CD8-positive, alpha-beta memory T cell (primary cell): ENCODE measurements around the gene FBXO45. TPM values are rescaled to one million over a fixed set of nuclear protein-coding genes. Genes with fewer than 3 reads are reported as not detected.
"Not testable (repeated sequence)": the region's sequence is repeated elsewhere in the genome, so short reads cannot be mapped to it uniquely, and the experiment has no call there.

ENCODE experiments used
- CTCF ChIA-PET: fragments of 350-600 bp; sonication (Branson Sonifier 250); formaldehyde crosslinking; loops from one replicate; lab custom pipeline; 2021; ENCODE audit warnings: antibody characterized with exemption; lab: Charles Lee
- POLR2A ChIA-PET: fragments of 350-600 bp; sonication (Branson Sonifier 250); formaldehyde crosslinking; loops from one replicate; lab custom pipeline; 2021; ENCODE audit warnings: antibody characterized with exemption; lab: Charles Lee
- DNase-seq, 5 donors: peaks; one replicate each; pipeline versions ENCODE4 v3.0.0 to v3.0.0-alpha.2; 2020 to 2022; ENCODE audit warnings: mixed read lengths in 1 of 5
- H3K27ac ChIP-seq: one replicate; pipeline ENCODE4 v1.7.0; 2013; ENCODE audit warnings: low read depth, mild to moderate bottlenecking, low read length, moderate library complexity
- H3K27me3 ChIP-seq: 2 replicates; pipeline ENCODE4 v1.7.0; 2013; ENCODE audit warnings: low read length, mild to moderate bottlenecking; ENCODE audit not compliant: insufficient read depth, poor library complexity, severe bottlenecking
- H3K36me3 ChIP-seq: 2 replicates; pipeline ENCODE4 v1.7.0; 2013; ENCODE audit warnings: mild to moderate bottlenecking, low read length, moderate library complexity; ENCODE audit not compliant: insufficient read depth
- H3K4me1 ChIP-seq: 2 replicates; pipeline ENCODE4 v1.7.0; 2013; ENCODE audit warnings: mild to moderate bottlenecking, low read length, moderate library complexity; ENCODE audit not compliant: insufficient read depth
- H3K4me3 ChIP-seq: 2 replicates; pipeline ENCODE4 v1.7.0; 2013; ENCODE audit warnings: mild to moderate bottlenecking, low read length
- H3K9me3 ChIP-seq: 2 replicates; pipeline ENCODE4 v1.7.0; 2013; ENCODE audit warnings: mild to moderate bottlenecking, low read length
- H3K27ac Mint-ChIP-seq, 8 donors: one replicate each; pipeline ENCODE4 v1.8.0; 2020 to 2021; ENCODE audit warnings: mixed read lengths in 8 of 8, mild to moderate bottlenecking in 6 of 8, inconsistent platforms in 3 of 8, moderate library complexity in 3 of 8
- H3K27me3 Mint-ChIP-seq, 2 donors: one replicate each; pipeline ENCODE4 v1.8.0; 2020 to 2021; ENCODE audit warnings: mixed read lengths in 2 of 2, mild to moderate bottlenecking in 1 of 2, moderate library complexity in 1 of 2
- H3K36me3 Mint-ChIP-seq, 3 donors: one replicate each; pipeline ENCODE4 v1.8.0; 2020 to 2021; ENCODE audit warnings: mixed read lengths in 3 of 3, inconsistent platforms in 1 of 3, mild to moderate bottlenecking in 1 of 3
- H3K4me1 Mint-ChIP-seq, 3 donors: one replicate each; pipeline ENCODE4 v1.8.0; 2020 to 2021; ENCODE audit warnings: mixed read lengths in 3 of 3, inconsistent platforms in 1 of 3, mild to moderate bottlenecking in 1 of 3
- H3K4me3 Mint-ChIP-seq, 7 donors: one replicate each; pipeline ENCODE4 v1.8.0; 2020 to 2021; ENCODE audit warnings: mixed read lengths in 7 of 7, mild to moderate bottlenecking in 6 of 7, moderate library complexity in 4 of 7, inconsistent platforms in 2 of 7
- H3K9me3 Mint-ChIP-seq, 5 donors: one replicate each; pipeline ENCODE4 v1.8.0; 2020 to 2022; ENCODE audit warnings: mixed read lengths in 5 of 5, mild to moderate bottlenecking in 3 of 5, moderate library complexity in 2 of 5, inconsistent platforms in 1 of 5
- polyA plus RNA-seq: library from polyadenylated mRNA; unstranded; fragments of 300-500 nt; fragmentation: Illumina TruSeq; gene quantifications from one replicate; pipeline ENCODE4 v1.2.3, GENCODE V29; 2021
- total RNA-seq, 2 experiments: library from RNA; stranded (reverse); gene quantifications; one replicate each; pipeline ENCODE4 v1.2.3, GENCODE V29; 2021

Gene FBXO45
- total and polyA plus RNA-seq, 3 experiments from 2014 or later: 5.6 to 30.1 (median 29.3) TPM

DNA sequence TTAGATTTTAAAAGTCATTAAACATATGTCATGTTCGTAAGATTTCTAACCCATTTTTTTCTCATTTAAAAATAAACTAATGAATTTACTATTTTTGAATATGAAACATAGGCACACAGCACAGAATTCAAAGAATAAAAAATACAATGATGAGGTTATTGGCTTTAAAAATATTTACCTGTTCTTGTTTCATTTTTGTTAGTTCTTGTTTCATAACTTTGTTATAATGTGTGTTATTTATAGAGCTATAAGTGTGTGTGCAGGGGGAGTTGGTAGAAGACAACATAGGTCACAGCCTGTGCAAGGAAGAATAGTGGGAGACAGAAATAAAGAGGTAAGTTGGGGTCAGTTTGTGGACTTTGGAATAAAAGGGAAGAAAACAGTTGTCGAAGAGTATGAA lies 40.2 kb downstream of the FBXO45 start:
- Histone ChIP-seq H3K27me3 (no peaks in the 10 kb centered on the region), H3K4me1 (peaks cover 39% of the 10 kb centered on the region), H3K9me3 (no peaks in the 10 kb centered on the region), H3K4me3 (no peak overlapping the region), H3K27ac (no peak overlapping the region), H3K36me3 (no peaks in the 10 kb centered on the region)
- peaks cover 0 to under 1% of the 10 kb centered on the region in 2 donors for H3K27me3 Mint-ChIP-seq
- peak overlapping the region in 3 of 8 donors; percentile 7 to 93 (median 83) for H3K27ac Mint-ChIP-seq
- no peaks in the 10 kb centered on the region for H3K9me3 Mint-ChIP-seq
- POLR2A ChIA-PET: interaction anchor here (1.1 to 2.4 kb wide), 3 partner anchors 20 to 77 kb away, joined by 3 to 20 read pairs (median 8); no protein-coding TSS in a partner anchor
- DNase-seq: no peak
- no peak overlapping the region for H3K4me3 Mint-ChIP-seq
- H3K4me1 Mint-ChIP-seq: peaks cover 36 to 41% (median 40%) of the 10 kb centered on the region in 3 donors
- H3K36me3 Mint-ChIP-seq: no peaks in the 10 kb centered on the region
- CTCF ChIA-PET: interaction anchor here (0.8 to 12.7 kb wide), 16 partner anchors 10 to 177 kb away, joined by 3 to 160 read pairs (median 6); partner anchors contain the start of gene NRROS

- H3K4me3 ChIP-seq: no peak overlapping the region
- no peaks in the 10 kb centered on the region for H3K36me3 Mint-ChIP-seq
- peaks cover 36 to 40% (median 39%) of the 10 kb centered on the region in 3 donors for H3K4me1 Mint-ChIP-seq
Observed at GRCh38 chr3:196609343-196609775, 40.9 kb downstream of the FBXO45 start.

GRCh38 chr3:196609805-196610515 lies 41.5 kb downstream of the FBXO45 start:
- H3K36me3 Mint-ChIP-seq: no peaks in the 10 kb centered on the region
- ChIA-PET CTCF (interaction anchor here (0.6 to 12.7 kb wide), 31 partner anchors 8 to 176 kb away, joined by 3 to 160 read pairs (median 5); partner anchors contain the start of gene NRROS), POLR2A (interaction anchor here (1.1 to 2.4 kb wide), 3 partner anchors 18 to 75 kb away, joined by 3 to 20 read pairs (median 8); no protein-coding TSS in a partner anchor)
- peak in 1 of 5 donors; percentile 35 for DNase-seq
- H3K4me1 Mint-ChIP-seq: peaks cover 32 to 36% (median 34%) of the 10 kb centered on the region in 3 donors
- no peaks in the 10 kb centered on the region for H3K9me3 Mint-ChIP-seq
- Histone ChIP-seq H3K4me1 (peaks cover 33% of the 10 kb centered on the region), H3K27me3 (no peaks in the 10 kb centered on the region), H3K27ac (no peak overlapping the region), H3K9me3 (no peaks in the 10 kb centered on the region), H3K4me3 (no peak overlapping the region), H3K36me3 (no peaks in the 10 kb centered on the region)
- peak overlapping the region; percentile 82 to 98 (median 90) for H3K27ac Mint-ChIP-seq
- no peaks in the 10 kb centered on the region for H3K27me3 Mint-ChIP-seq
- H3K4me3 Mint-ChIP-seq: peak overlapping the region in 6 of 7 donors; percentile 48 to 80 (median 74)

More at GRCh38 chr3:196609343-196609775, 40.9 kb downstream of the FBXO45 start:
- no peaks in the 10 kb centered on the region for H3K27me3 ChIP-seq
- Mint-ChIP-seq H3K9me3 (no peaks in the 10 kb centered on the region), H3K27ac (peak overlapping the region; percentile 82 to 98 (median 90)), H3K27me3 (no peaks in the 10 kb centered on the region), H3K4me3 (peak overlapping the region in 6 of 7 donors; percentile 48 to 80 (median 74))
- ChIA-PET POLR2A (interaction anchor here (1.1 to 2.4 kb wide), 3 partner anchors 19 to 76 kb away, joined by 3 to 20 read pairs (median 8); no protein-coding TSS in a partner anchor), CTCF (interaction anchor here (0.6 to 12.7 kb wide), 32 partner anchors 9 to 176 kb away, joined by 3 to 160 read pairs (median 5); partner anchors contain the start of gene NRROS)
- peak; percentile 81 to 95 (median 92) for DNase-seq
- H3K36me3 ChIP-seq: no peaks in the 10 kb centered on the region
- H3K4me1 ChIP-seq: peaks cover 34% of the 10 kb centered on the region
- no peaks in the 10 kb centered on the region for H3K9me3 ChIP-seq
- H3K27ac ChIP-seq: no peak overlapping the region

DNA sequence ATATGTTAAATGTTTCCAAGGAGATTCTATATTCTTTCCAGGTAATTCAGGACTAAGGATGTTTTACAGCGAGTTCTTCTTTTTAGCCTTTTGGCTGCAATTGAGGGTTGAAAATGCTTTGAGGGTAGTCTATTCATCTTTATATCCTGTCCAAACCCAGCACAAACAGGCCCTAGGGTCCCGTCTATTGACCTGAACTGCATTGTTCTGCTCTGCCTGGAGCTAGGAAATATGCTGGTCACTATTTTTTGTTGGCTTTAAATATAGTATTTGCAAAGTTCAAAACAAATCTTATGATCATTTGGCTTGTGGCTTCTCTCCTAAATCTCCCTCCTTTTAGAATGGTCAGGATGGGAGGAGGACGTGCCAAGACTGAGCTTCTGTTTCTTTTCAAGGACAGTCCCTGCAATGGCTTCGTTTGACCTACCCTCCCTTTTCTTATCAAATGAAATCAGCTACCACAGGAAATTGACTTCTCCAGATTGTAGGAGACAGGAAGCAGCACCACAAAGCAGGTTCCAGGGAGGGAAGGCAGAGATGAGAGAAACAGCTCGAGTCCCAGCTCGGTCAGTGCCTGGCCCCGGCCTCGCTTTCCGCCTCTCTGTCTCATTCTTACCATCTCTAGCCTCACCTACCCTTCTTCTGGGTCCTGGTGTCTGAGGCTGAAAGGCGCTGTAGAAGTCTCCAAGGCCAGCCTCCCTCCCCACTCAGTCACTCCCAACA lies 43.5 kb downstream of the FBXO45 start:
- peak overlapping the region; percentile 4 to 93 (median 70) for H3K27ac Mint-ChIP-seq
- H3K27me3 ChIP-seq: no peaks in the 10 kb centered on the region
- H3K27me3 Mint-ChIP-seq: no peaks in the 10 kb centered on the region
- H3K27ac ChIP-seq: no peak overlapping the region
- H3K4me1 ChIP-seq: peaks cover 33% of the 10 kb centered on the region
- CTCF ChIA-PET: interaction anchor here (1.0 to 12.7 kb wide), 4 partner anchors 10 to 74 kb away, joined by 4 to 160 read pairs (median 4); partner anchors contain the start of genes FBXO45 and WDR53
- no peak for DNase-seq
- POLR2A ChIA-PET: interaction anchor here (0.6 kb wide), 1 partner anchor 336 kb away, joined by 3 read pairs; no protein-coding TSS in a partner anchor
- H3K9me3 Mint-ChIP-seq: no peaks in the 10 kb centered on the region
- H3K36me3 Mint-ChIP-seq: no peaks in the 10 kb centered on the region
- peak overlapping the region in 5 of 7 donors; percentile 19 to 65 (median 44) for H3K4me3 Mint-ChIP-seq
- no peaks in the 10 kb centered on the region for H3K9me3 ChIP-seq
- H3K4me1 Mint-ChIP-seq: peaks cover 32 to 39% (median 34%) of the 10 kb centered on the region in 3 donors
- H3K4me3 ChIP-seq: peak overlapping the region; percentile 5
- H3K36me3 ChIP-seq: no peaks in the 10 kb centered on the region

- H3K27me3 Mint-ChIP-seq, H3K9me3 ChIP-seq, H3K4me3 Mint-ChIP-seq, H3K36me3 Mint-ChIP-seq, H3K36me3 ChIP-seq, H3K27ac Mint-ChIP-seq, H3K4me3 ChIP-seq, DNase-seq, H3K9me3 Mint-ChIP-seq, H3K27me3 ChIP-seq, H3K27ac ChIP-seq: not testable (repeated sequence)
- H3K4me1 ChIP-seq: peaks cover 21% of the 10 kb centered on the region
- CTCF ChIA-PET: interaction anchor here (1.3 kb wide), 1 partner anchor 72 kb away, joined by 3 read pairs; no protein-coding TSS in a partner anchor
- peaks cover 20 to 28% (median 25%) of the 10 kb centered on the region in 3 donors for H3K4me1 Mint-ChIP-seq
- POLR2A ChIA-PET: interaction anchor here (1.0 kb wide), 1 partner anchor 16 kb away, joined by 10 read pairs; no protein-coding TSS in a partner anchor
Observed at GRCh38 chr3:196615234-196615633, 46.8 kb downstream of the FBXO45 start.

DNA sequence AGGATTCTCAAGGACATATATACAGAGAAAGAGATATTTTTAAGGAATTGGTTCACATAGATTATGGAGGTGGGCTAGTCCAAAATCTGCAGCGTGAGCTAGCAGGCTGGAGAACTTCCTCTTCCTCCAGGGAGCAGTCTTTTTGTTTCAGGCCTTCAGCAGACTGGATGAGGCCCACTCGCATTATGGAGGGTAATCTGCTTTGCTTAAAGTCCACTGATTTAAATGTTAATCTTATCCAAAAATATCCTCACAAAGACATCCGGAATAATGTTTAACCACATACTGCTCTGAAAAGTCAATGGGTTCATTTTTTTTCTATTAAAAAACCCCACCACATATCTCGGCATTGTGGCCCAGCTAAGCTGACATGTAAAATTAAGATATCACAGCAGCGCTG lies 48.8 kb downstream of the FBXO45 start:
- H3K36me3 Mint-ChIP-seq: no peaks in the 10 kb centered on the region
- H3K36me3 ChIP-seq: no peaks in the 10 kb centered on the region
- H3K4me3 Mint-ChIP-seq: no peak overlapping the region
- H3K9me3 Mint-ChIP-seq: no peaks in the 10 kb centered on the region
- no peak for DNase-seq
- no peak overlapping the region for H3K4me3 ChIP-seq
- H3K9me3 ChIP-seq: no peaks in the 10 kb centered on the region
- ChIA-PET CTCF (interaction anchor here (1.6 kb wide), 1 partner anchor 8 kb away, joined by 6 read pairs; no protein-coding TSS in a partner anchor), POLR2A (no interaction called here)
- no peaks in the 10 kb centered on the region for H3K27me3 ChIP-seq
- H3K27ac ChIP-seq: no peak overlapping the region
- H3K27ac Mint-ChIP-seq: peak overlapping the region in 1 of 8 donors; percentile 57
- no peaks in the 10 kb centered on the region for H3K27me3 Mint-ChIP-seq
- peaks cover 14 to 25% (median 20%) of the 10 kb centered on the region in 3 donors for H3K4me1 Mint-ChIP-seq
- peaks cover 10% of the 10 kb centered on the region for H3K4me1 ChIP-seq

DNA sequence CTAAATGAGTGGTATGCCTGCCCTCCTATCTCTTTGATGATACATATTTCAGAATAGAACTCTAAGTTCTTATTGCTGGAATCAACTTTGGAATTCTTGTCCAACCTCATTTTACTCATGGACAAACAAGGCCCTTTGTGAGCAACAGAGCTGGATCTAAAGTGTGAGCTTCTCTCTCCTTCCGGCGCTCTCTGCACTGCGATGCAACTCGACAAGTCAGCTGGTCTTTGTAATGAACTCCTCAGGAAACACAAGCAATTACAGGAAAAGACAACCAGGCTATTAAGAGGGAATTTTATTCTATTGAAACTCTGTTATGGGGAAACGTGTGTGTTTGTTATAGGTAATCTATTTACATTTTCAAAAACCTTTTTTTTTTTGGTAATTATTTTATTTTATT lies 50.8 kb downstream of the FBXO45 start:
- H3K4me3 ChIP-seq: no peak overlapping the region
- Mint-ChIP-seq H3K9me3 (no peaks in the 10 kb centered on the region), H3K4me1 (peaks cover 9 to 22% (median 12%) of the 10 kb centered on the region in 3 donors), H3K27me3 (no peaks in the 10 kb centered on the region), H3K36me3 (no peaks in the 10 kb centered on the region), H3K4me3 (no peak overlapping the region), H3K27ac (no peak overlapping the region)
- CTCF ChIA-PET: interaction anchor here (1.5 kb wide), 1 partner anchor 13 kb away, joined by 5 read pairs; no protein-coding TSS in a partner anchor
- H3K9me3 ChIP-seq: no peaks in the 10 kb centered on the region
- no peaks in the 10 kb centered on the region for H3K36me3 ChIP-seq
- POLR2A ChIA-PET: no interaction called here
- no peak for DNase-seq
- peaks cover 4% of the 10 kb centered on the region for H3K4me1 ChIP-seq
- H3K27me3 ChIP-seq: no peaks in the 10 kb centered on the region
- no peak overlapping the region for H3K27ac ChIP-seq
